Astrocyte of the spinal cord (primary cell): ENCODE results near the gene LSM14A.

Source experiments
- DNase-seq: peaks from one replicate; pipeline ENCODE4 v3.0.0; 2011; ENCODE audit warnings: low read depth, low spot score
- H3K4me3 ChIP-seq: 2 replicates; pipeline ENCODE4 v1.5.1; 2011; ENCODE audit warnings: low read depth, mild to moderate bottlenecking, low read length, moderate library complexity
- CTCF ChIP-seq: IDR thresholded peaks from 2 replicates; pipeline ENCODE4 v1.5.1; 2012; ENCODE audit warnings: low read depth, mild to moderate bottlenecking, low read length, inconsistent platforms
- in situ Hi-C: cut with HindIII; loops from 2 replicates; pipeline ENCODE4 v1.10.0; 2017; ENCODE audit warnings: low sequenced_read_pairs

The LSM14A gene

GRCh38 chr19:34229721-34230120 is 57.4 kb downstream of the LSM14A start:
- in situ Hi-C loops, result no loop called here
- no peak for TF ChIP-seq CTCF
- DNase-seq, result no peak
- H3K4me3 ChIP-seq, result no peak overlapping the region

GRCh38 chr19:34230820-34231219 is 58.5 kb downstream of the LSM14A start:
- in situ Hi-C loops, result no loop called here
- DNase-seq, result no peak
- no peak overlapping the region for H3K4me3 ChIP-seq
- no peak for TF ChIP-seq CTCF

- DNase-seq, result no peak
- TF ChIP-seq CTCF, result no peak
- in situ Hi-C loops, result no loop called here
Observed at GRCh38 chr19:34231439-34231838, 59.1 kb downstream of the LSM14A start.

GRCh38 chr19:34232566-34233481 is 60.5 kb downstream of the LSM14A start:
- peak; percentile 96 for DNase-seq
- no peak for TF ChIP-seq CTCF
- H3K4me3 ChIP-seq, result no peak overlapping the region
- in situ Hi-C loops, result no loop called here

More at GRCh38 chr19:34231439-34231838, 59.1 kb downstream of the LSM14A start:
- no peak overlapping the region for H3K4me3 ChIP-seq

GRCh38 chr19:34235425-34235940 is 63.2 kb downstream of the LSM14A start:
- in situ Hi-C loops, result no loop called here
- DNase-seq, result no peak
- TF ChIP-seq CTCF, result no peak
- no peak overlapping the region for H3K4me3 ChIP-seq

- TF ChIP-seq CTCF, result no peak
- no peak for DNase-seq
- no peak overlapping the region for H3K4me3 ChIP-seq
- in situ Hi-C loops, result no loop called here
Observed at GRCh38 chr19:34236035-34236987, 64.0 kb downstream of the LSM14A start.
